ENCODE measurements around the gene SZT2. TPM values are rescaled to one million over a fixed set of nuclear protein-coding genes. Genes with fewer than 3 reads are reported as not detected.
"Not testable (repeated sequence)": the region's sequence is repeated elsewhere in the genome, so short reads cannot be mapped to it uniquely, and the experiment has no call there.

The SZT2 gene
- total RNA-seq, 1 donor from 2014 or later, result 32.5 TPM

DNA sequence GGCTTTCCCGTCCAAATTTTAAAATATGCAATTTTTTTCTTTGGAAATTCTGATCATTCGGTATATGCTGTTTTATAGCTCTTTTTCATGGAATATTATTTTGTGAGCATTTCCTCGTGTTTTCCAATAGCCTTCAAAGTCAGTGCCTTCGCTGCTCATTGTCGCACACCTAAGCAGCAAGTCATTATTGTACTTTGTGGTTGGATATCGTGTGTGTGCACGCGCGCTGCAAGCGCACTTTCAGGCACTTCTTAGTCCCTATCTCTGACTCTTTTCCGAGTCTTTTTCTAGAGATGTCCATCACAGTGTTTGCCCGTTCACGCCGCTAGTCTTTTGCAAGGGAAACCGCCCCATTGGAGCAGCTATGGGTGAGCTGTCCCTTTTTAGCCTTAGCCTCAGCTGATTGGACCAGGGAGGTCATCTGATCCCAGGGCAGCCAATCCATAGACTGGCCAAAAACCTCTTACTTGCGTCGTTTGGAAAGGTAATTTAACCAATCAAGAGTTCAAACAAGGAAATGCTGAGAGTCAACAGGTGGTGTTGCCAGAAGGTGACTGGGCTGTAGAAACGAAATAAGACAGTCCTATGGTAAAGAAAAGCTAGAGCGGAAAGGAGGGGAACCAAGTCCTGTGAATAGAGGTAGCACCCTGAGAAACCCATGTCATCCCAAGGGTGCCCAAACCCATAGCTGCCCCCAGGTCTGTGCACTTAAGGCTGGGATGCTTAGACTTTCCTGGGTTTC is 64.7 kb downstream of the SZT2 start:
- DNase-seq (ENCODE audit: low spot score), result peak; percentile 91

DNA sequence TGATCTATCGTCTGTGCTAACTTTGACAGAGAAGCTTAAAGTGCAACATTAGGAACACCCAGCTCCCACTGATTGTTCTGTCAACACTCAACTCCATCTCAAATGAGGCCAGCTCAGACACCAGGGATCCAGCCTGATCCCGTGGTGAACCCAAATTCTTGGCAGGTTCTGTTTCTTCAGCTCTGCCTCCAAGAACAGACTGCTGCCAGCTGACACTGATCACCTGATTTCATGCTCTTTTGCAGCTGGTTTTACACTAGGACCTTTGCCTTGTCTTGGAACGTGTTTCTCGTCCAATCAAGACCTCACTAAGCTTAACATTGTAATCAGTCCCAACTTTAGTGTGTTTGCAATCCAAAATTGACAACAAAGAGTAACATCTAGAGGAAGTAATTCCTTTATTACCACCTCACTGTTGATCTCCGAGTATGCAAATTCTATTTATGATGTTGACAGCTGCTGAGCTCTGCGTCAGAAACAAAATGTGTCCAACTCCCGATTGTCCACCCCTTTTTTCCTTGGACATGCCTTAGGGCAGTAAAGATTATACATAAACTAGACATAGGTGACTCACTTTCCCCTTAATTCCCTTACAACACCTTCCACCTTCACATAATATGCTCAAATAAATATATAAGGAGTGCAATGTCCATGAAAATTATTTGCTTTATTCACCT is 65.7 kb downstream of the SZT2 start:
- DNase-seq (ENCODE audit: low spot score), result no peak

DNA sequence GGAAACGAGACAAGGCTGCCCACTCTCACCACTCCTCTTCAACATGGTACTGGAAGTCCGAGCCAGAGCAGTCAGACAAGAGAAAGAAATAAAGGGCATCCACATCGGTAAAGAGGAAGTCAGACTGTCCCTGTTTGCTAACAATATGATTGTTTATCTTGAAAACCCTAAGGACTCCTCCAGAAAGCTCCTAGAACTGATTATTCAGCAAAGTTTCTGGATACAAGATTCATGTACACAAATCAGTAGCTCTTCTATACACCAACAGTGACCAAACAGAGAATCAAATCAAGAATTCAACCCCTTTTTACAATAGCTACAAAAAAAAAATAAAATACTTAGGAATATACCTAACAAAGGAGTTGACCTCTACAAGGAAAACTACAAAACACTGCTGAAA is 68.7 kb downstream of the SZT2 start:
- DNase-seq (ENCODE audit: low spot score), result not testable (repeated sequence)

DNA sequence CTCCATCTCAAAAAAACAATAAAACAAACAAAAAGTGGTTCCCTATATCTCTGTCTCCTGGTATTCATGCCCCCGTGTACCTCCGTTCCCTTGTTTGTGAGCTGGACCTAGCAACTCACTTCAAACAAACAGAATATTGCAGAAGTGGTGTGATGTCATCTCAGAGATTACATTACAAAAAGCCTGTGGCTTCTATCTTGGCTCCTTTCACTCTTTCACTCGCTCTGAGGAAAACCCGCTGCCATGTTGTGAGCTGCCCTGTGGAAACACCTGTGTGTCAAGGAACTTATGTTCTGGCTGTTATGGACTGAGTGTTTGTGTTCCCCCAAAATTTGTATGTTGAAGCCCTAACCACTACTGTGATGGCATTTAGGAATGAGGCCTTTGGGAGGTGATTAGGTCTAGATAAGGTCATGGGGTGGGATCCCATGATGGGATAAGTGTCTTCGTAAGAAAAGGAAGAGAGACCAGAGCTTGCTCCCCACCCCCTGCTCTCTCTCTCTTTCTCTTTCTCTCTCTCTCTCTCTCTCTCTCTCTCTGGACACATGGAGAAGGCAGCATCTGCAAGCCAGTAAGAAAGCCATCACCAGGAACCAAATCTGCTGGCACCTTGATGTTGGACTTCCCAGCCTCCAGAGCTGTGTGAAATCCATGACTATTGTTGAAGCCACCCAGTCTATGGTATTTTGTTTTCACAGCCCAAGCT is 71.4 kb downstream of the SZT2 start:
- no peak for DNase-seq (ENCODE audit: low spot score)

DNA sequence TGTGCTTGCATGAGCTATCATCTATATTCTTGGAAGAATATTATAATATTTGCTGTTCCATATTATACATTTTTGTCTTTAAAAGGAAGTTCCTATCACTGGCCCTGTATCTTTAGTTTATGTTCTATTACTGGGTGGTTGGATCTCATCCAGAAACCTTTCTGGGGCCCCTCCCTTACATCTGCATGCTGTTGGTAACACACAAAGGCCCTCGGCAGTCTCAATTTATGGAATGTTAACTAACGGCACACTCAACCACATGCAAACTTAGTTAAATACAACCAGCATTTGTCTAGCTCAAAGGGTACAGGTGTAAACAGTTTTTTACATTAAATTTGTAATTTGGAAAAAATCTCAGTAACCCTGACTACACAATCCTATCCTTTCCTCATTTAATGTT is 73.8 kb downstream of the SZT2 start:
- DNase-seq (ENCODE audit: low spot score), result peak; percentile 36

DNA sequence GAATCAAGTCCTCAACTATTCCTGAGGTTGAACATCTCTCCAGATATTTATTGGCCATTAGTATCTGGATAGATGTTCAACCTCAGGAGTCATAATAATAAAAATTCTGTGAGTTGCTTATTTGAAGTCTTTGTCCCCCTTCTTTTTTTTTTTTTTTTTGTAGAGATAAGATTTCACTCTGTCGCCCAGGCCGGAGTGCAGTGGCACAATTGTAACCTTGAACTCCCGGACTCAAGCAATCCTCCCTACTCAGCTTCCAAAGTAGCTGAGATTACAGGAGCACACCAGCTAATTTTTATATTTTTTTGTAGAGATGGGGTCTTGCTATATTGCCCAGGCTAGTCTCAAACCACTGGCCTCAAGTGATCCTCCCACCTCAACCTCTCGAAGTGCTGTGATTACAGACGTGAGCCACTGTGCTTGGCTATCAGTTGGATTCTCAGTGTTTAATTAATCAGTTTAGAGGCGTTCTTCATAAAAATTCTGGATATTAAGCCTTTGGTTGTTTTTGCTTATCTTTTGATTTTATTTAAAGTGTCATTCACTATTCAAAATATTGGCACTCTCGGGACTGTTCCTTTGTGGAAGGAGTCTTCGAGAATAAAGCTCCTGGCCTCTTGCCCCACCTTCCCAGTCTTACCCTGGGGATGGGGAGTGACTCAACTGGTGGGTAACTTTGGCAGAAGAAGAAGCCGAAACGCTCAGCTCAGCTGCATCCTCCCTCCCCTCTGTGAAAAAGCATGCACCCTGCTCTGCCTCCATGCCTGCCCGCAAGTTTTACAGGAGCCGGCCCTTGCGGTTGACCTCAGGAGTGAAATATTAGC is 75.2 kb downstream of the SZT2 start:
- DNase-seq (ENCODE audit: low spot score), result no peak

DNA sequence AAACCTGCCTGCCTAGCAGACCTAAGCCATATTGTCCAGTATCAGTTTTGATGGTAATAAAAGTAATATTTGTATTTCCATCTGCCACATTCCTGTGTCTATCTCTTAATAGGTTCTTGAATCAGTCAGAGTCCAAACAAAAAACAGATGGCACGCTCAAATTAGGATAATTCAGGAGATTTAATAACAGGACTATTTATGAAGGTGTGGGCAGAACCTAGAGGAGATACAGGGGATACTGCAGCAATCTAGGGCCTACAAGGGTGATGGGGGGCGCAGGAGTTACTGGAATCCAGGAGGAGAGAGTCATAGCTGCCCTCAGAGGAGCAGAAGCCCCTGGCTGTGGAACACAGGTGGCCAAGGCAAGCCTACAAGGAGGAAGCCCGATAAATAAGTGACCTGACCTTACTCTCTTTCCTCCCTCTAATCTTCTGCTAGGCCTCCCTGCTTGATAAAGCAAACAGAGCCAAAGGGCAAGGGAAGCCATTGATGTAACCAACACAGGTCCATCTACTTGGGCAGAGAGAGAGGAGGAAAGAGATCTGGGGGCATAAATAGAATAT is 75.9 kb downstream of the SZT2 start:
- DNase-seq (ENCODE audit: low spot score), result no peak

DNA sequence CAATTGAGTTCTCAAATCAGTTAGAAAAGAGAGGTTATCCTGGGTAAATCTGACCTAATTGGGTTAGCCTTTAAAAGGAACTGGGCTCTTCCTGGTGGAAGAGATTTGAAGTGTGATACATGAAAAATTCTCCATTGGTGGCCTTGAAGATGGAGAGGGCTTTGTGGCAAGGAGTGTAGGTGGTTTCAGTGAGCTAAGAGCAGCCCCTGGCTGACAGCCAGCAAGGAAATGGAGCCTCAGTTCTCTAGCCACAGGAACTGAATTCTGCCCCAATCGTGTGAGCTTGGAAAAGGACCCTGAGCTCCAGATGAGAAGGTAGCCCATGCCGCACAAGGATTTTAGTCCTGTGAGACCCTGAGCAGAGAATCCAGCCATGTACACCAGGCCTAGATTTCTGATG is 76.7 kb downstream of the SZT2 start:
- DNase-seq (ENCODE audit: low spot score), result no peak

DNA sequence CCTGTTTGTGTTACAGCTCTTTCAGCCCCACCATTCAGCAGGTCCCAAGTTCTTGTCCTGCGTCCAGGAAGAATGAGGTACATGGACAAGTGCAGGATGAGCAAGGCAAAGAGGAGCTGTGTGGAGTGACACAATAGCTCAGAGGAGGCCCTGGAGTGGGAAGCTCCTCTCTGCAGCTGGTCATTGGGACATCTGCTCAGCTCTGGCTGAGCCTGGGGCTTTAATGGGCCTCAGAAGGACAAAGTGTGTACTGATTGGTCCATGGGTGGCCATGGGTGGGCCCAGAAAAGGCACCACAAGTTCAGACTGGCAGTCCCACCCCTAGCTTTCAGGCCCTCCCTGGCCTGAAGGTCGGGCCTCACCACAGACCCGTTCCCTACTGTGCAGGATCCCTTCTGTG is 78.7 kb downstream of the SZT2 start:
- DNase-seq (ENCODE audit: low spot score), result no peak

DNA sequence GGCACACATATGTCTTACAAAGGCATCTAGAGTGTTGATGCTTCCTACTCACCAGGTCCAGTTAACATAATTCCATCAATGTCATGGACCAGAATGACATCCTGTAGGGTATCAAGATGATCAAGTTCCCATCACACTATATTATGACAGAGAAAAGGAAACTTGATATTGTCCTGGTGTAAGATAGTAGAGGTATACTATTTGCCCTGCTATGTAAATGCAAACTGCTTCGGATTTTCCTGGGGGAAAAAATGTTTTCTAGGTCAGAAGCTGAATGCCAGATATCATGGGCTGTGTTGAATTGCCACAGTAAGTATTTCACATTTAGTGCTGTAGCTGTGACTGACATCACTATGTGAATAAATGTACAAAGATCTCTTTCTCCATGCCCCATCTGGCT is 80.2 kb downstream of the SZT2 start:
- no peak for DNase-seq (ENCODE audit: low spot score)

DNA sequence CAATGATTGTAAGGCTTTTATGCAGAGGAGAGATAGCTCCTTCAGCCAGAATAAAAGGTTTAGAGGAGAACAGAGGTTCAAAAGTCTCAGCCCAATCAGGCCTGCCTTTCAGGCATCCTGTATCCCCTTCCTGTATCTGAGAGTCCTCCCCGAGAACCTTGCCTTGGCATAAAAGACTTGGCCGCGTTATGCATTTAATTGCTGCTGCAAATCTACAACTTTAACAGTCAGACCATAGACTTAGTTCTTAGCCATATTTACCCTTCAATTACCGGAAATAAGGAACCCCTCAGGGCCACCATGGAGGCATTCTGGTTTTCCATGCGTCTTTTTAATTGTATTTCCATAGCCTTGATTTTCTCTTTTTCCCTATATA is 82.4 kb downstream of the SZT2 start:
- DNase-seq (ENCODE audit: low spot score), result no peak

DNA sequence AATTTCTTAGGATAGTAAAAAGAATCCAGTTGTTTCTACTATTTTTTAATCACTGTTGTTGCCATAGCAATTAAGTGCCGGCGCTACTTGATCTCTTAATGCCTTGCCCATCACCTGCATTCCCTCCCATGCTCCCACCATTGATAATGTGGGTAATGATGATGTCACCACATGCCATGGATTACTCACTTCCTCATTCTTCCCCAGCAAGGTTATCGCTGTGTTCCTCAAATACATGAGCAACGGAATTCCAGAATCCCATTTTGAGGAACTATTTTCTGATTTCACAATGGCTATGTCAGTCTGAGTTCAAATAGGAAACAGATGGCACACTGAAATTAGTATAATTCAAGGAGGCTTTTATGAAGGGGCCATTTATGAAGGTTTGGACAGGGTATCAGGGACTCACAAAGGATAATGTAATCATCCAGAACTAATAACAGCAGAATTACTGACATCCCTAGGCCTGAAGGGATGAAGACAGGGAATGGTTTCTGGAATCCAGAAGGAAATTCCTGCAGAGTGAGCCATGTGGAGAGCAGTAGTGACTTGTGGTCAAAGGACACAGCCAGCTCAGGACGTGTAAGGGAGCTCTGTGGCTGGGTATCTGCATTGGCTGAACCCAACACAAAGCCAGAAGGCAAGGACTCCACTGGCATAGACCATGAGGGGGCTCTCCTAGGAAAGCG is 82.9 kb downstream of the SZT2 start:
- DNase-seq (ENCODE audit: low spot score), result peak; percentile 70

DNA sequence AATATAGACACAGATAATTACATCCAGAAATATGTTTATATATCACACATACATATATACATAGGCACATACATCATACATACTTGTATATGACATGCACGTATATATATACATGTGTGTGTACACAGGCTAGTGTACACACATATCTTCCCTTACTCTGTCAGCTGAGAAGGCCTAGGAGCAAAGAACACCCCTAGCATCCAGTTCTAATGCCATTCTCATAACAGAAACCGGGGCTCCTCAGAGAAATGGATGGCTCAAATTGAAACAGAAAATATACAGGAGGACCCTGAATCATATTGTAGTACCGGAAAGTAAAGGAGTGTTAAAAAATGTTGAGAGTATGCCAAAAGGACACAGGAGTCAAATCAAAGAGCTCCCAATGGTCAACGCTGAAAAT is 83.8 kb downstream of the SZT2 start:
- no peak for DNase-seq (ENCODE audit: low spot score)

DNA sequence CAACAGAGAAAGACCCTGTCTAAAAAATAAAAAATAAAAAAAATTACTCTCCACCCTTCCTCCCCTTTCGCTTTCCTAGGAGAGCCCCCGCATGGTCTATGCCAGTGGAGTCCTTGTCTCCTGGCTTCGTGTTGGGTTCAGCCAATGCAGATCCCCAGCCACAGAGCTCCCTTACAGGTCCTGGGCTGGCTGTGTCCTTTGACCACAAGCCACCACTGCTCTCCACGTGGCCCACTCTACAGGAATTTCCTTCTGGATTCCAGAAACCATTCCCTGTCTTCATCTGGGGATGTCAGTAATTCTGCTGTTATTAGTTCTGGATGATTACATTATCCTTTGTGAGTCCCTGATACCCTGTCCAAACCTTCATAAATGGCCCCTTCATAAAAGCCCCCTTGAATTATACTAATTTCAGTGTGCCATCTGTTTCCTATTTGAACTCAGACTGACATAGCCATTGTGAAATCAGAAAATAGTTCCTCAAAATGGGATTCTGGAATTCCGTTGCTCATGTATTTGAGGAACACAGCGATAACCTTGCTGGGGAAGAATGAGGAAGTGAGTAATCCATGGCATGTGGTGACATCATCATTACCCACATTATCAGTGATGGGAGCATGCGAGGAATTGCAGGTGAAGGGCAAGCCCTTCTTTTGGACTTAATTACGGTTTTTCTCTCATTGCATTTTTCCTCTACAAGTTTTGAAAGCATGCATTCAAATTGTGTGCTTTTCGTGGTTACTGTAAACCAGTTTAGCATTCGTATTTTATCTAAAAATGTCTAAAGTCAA is 86.1 kb downstream of the SZT2 start:
- not testable (repeated sequence) for DNase-seq (ENCODE audit: low spot score)

DNA sequence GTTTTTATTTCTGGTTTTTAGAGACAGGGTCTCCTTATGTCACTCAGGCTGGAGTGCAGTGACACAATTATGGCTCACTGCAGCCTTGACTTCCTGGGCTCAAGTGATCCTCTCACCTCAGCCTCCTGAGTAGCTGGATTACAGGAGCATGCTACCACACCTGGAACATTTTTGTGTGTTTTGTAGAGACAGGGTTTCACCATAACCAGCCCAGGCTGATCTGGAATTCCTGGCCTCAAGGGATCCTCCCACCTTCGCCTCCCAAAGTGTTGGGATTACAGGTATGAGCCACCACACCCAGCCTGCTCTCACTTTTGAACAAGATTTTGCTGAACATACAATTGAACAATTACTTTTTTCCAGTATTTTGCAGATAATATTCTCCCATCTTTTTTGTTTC is 88.0 kb downstream of the SZT2 start:
- DNase-seq (ENCODE audit: low spot score), result no peak

DNA sequence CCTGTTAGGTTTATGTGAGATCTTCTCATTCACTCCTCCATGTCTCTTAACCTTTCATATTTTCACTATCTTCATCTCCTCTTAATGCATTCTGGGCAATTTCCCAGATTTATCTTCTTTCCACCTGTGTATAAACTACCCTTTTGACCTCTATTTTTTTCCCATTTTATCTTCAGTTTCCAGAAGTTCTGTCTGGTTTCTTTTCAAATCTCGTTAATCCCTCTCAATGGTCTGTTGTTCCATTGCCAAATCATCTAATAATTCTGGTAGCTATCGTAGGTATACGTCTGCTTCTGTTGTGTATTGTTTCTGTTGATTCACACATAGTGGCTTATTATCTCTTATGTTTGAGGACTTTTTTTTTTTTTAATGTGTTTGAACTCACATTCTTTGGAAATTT is 89.7 kb downstream of the SZT2 start:
- DNase-seq (ENCODE audit: low spot score), result no peak

DNA sequence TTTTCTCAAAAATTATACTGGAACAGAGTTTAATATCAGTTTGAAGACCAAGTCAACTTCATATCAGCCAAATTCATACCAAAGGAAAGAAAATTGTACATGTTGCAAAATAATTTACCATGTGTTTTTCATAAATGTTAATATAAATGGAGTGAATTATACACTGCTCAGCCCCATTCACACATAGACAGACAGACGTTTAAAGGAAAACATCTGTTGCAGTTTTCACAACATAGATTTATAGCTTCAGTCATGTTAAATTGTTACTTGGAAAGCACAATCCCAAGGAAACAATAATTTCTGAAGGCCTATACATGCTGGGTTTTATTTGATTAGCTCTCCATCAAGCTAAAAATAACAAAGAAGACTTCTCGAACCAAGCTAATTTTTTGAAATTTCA is 91.8 kb downstream of the SZT2 start:
- no peak for DNase-seq (ENCODE audit: low spot score)

DNA sequence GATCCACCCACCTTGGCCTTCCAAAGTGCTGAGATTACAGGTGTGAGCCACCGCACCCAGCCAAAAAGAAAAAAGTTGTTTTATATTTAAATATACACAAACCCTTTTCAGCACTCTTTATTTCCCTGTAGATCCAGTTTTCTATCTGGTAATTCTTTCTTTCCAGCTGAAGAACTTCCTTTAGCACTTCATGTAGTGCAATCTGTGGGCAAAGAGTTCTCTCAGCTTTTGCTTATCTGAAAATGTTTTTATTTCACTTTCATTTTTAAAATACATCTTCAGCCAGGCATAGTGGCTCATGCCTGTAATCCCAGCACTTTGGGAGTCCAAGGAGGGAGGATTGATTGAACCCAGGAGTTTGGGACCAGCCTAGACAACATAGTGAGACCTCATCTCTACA is 92.5 kb downstream of the SZT2 start:
- no peak for DNase-seq (ENCODE audit: low spot score)

DNA sequence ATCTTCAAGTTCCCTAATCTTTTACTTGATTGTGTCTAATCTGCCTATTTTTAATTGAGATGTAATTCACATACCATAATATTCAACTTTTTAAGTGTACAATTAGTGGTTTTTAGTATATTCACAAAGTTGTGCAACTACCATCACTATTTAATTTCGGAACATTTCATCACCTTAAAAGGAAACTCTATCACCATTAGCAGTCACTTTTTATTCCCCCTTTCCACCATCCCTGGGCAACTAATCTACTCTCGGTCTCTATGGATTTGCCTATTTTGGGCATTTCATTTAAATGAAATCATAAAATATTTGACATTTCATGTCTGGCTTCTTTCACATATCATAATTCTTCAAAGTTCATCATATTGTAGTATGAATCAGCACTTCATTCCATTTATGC is 94.7 kb downstream of the SZT2 start:
- no peak for DNase-seq (ENCODE audit: low spot score)

DNA sequence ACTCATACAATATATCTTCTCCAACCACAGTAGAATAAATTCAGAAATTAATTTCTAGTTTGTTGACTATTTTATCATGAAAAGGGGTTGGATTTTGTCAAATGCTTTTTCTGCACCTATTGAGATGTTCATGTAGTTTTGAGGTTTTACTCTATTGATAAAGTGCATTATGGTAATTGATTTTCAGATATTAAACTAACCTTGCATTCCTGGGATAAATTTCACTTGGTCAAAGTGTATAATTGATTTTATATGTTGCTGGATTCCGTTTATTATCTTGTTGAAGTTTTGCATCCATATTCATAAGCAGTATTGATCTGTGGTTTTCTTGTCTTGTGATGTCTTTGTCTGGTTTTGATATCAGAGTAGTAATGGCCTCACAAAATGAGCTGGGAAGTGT is 98.5 kb downstream of the SZT2 start:
- DNase-seq (ENCODE audit: low spot score), result no peak
